Nephron progenitor cell (in vitro differentiated cells): Measurements from ENCODE around the gene RPLP2.

ENCODE experiments used
- DNase-seq: peaks from one replicate; pipeline ENCODE4 v3.0.0; 2021
- H3K27ac Mint-ChIP-seq: 2 replicates; pipeline ENCODE4 v1.8.0; 2021; ENCODE audit warnings: mild to moderate bottlenecking, moderate library complexity, mixed read lengths
- H3K27me3 Mint-ChIP-seq: 2 replicates; pipeline ENCODE4 v1.8.0; 2021; ENCODE audit warnings: mild to moderate bottlenecking, low read depth, mixed read lengths; ENCODE audit not compliant: poor library complexity
- H3K36me3 Mint-ChIP-seq: 2 replicates; pipeline ENCODE4 v1.8.0; 2021; ENCODE audit warnings: low read depth, mixed read lengths
- H3K4me1 Mint-ChIP-seq: 2 replicates; pipeline ENCODE4 v1.8.0; 2021; ENCODE audit warnings: mixed read lengths
- H3K4me3 Mint-ChIP-seq: 2 replicates; pipeline ENCODE4 v1.8.0; 2021; ENCODE audit warnings: mild to moderate bottlenecking, moderate library complexity, mixed read lengths
- H3K9me3 Mint-ChIP-seq: 2 replicates; pipeline ENCODE4 v1.8.0; 2021; ENCODE audit warnings: mild to moderate bottlenecking, moderate library complexity, mixed read lengths
- TF ChIP-seq, protein P1 (sequence below): fragments of 200-600 bp; sonication (generic); IDR thresholded peaks from 2 replicates; pipeline ENCODE4 v1.5.0; 2021; ENCODE audit warnings: antibody characterized with exemption

Gene RPLP2

DNA sequence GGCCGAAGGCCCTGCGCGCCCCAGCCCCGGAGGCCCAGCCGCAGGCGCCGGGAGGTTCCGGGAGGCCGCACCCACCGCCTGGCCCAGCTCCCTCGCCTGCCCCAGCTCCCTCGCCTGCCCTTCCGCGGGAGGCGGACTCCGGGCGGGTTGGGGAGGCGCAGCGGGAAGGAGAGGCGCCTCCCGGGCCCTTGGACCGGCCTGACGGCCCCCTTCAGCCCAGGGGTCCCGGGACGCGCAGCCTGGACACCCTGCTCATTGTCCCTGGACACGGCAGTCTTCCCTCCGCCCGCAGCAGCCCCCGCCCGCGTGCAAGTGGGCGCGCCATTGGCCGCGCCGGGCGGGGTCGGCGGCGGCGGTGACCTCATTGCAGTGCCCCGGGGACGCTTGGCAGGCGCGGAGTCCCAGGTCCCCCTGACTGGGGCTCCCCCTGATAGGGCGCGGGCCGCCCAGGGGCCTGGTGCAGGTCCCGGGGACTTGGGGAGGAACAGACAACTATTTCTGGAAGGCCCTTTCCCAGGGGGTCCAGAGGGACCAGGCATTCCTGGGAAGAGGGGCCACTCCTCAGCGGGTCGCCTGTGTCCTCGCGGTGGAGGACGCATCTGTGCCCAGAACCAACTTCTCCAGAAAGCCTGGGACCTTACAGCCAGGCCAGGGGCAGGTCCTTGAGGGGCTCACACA, 23.5 kb downstream of the RPLP2 start:
- Mint-ChIP-seq H3K36me3 (no peaks in the 10 kb centered on the region), H3K27me3 (peaks cover 42% of the 10 kb centered on the region), H3K4me3 (peak overlapping the region; percentile 79), H3K27ac (no peak overlapping the region), H3K9me3 (no peaks in the 10 kb centered on the region), H3K4me1 (peaks cover 40% of the 10 kb centered on the region)
- TF ChIP-seq, protein P1, sequence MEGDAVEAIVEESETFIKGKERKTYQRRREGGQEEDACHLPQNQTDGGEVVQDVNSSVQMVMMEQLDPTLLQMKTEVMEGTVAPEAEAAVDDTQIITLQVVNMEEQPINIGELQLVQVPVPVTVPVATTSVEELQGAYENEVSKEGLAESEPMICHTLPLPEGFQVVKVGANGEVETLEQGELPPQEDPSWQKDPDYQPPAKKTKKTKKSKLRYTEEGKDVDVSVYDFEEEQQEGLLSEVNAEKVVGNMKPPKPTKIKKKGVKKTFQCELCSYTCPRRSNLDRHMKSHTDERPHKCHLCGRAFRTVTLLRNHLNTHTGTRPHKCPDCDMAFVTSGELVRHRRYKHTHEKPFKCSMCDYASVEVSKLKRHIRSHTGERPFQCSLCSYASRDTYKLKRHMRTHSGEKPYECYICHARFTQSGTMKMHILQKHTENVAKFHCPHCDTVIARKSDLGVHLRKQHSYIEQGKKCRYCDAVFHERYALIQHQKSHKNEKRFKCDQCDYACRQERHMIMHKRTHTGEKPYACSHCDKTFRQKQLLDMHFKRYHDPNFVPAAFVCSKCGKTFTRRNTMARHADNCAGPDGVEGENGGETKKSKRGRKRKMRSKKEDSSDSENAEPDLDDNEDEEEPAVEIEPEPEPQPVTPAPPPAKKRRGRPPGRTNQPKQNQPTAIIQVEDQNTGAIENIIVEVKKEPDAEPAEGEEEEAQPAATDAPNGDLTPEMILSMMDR = no peak
- peak; percentile 69 for DNase-seq

DNA sequence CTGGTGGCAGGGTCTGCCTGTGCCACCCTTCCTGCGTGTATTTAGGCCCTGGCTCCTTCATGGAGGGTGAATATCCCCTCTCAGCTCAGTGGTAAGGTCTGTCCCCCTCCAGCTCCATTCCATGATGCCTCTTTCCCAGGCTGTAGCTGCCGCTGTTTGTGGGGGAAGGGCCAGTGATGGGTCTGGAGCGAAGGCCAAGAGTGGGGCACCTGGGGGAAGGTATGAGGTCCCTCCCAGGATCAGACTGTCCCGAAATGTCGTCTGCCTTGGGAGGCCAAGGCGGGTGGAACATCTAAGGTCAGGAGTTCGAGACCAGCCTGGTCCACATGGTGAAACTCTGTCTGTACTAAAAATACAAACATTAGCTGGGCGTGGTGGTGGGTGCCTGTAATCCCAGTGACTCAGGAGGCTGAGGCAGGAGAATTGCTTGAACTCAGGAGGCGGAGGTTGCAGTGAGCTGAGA, 24.1 kb downstream of the RPLP2 start:
- Mint-ChIP-seq H3K36me3 (no peaks in the 10 kb centered on the region), H3K9me3 (no peaks in the 10 kb centered on the region), H3K27ac (no peak overlapping the region), H3K4me1 (peaks cover 33% of the 10 kb centered on the region), H3K27me3 (peaks cover 36% of the 10 kb centered on the region), H3K4me3 (peak overlapping the region; percentile 79)
- no peak for DNase-seq
- TF ChIP-seq, protein P1 = no peak

DNA sequence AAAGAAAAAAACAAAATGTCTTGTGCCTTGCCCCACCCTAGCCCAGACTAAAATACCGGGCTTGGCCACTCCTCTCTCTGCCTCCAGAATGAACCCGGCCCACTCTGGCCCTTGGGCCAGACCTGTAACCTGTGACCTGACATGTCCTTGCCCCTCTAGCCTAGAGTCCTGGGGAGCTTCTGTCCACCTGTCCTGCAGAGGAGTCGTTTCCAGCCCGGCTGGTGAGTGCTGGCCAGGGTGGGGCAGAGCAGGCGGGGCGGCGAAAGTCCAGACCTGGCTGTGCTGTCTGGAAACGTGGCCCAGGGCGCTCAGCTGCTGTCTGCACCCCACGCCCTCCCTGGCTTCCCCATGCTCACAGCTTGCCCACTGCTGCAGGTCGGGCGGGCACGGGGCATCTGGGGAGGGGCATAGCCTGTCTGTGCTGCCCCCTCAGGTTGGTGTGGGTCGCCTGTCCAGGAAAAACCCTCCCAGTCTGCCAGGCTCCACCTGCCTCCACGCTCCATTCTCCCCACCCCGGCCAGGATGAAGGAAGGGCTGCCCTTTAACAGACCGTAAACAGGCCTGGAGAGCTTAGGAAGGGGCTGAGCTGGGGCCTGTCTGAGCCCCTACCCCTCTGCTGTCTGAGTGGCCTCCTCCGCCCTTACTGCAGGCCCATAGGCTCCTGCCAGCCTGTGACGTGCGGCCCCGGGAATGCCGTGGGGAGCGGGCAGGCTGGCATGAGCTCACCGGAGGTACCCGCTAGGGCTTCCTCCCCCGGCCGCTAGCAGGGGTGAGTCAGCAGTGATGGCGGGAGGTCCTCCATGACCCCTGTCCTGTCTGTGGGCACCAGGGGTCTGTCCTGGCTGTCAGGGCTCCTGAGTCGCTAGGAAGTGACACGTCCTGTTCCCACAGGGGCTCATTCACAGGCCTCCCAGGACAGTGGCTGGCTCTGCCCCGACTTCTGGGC, 24.9 kb downstream of the RPLP2 start:
- Mint-ChIP-seq H3K36me3 (no peaks in the 10 kb centered on the region), H3K27ac (no peak overlapping the region), H3K9me3 (no peaks in the 10 kb centered on the region), H3K27me3 (peaks cover 28% of the 10 kb centered on the region), H3K4me3 (peak overlapping the region; percentile 79), H3K4me1 (peaks cover 27% of the 10 kb centered on the region)
- DNase-seq = no peak
- TF ChIP-seq, protein P1 = no peak

DNA sequence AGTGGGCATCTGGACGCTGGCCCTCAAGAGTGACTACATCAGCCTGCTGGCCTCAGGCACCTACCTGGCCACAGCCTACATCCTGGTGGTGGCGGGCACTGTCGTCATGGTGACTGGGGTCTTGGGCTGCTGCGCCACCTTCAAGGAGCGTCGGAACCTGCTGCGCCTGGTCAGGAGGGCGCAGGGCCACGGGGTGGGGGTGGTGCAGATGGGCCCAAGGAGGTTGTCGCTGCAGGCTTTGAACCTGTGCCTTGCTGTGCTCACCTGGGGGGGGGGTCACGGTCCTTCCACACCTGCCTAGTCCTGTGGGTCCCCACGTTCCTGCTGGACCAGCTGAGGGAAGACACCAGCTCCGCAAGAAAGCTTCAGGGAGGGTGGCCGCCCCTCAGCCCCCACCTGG, 26.5 kb downstream of the RPLP2 start:
- H3K27me3 Mint-ChIP-seq = peaks cover 15% of the 10 kb centered on the region
- peaks cover 35% of the 10 kb centered on the region for H3K4me1 Mint-ChIP-seq
- TF ChIP-seq, protein P1 = no peak
- peaks cover 8% of the 10 kb centered on the region for H3K36me3 Mint-ChIP-seq
- no peak overlapping the region for H3K4me3 Mint-ChIP-seq
- H3K9me3 Mint-ChIP-seq = no peaks in the 10 kb centered on the region
- no peak for DNase-seq
- no peak overlapping the region for H3K27ac Mint-ChIP-seq

DNA sequence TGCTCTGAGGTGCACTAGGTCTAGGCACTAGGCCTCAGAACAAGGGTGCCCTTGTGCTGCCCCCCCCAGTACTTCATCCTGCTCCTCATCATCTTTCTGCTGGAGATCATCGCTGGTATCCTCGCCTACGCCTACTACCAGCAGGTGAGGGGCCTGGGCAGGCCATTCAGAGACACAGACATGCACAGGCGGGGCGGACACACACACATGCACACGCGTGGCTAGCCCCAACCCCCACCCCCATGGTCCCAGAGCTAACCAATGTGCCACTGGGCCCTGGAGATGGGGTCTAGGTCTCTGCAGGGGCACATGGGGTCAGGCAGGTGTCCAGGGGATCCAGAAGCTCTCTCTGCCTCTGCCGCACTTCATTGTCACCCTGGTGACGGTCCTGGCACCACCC, 26.9 kb downstream of the RPLP2 start:
- Mint-ChIP-seq H3K9me3 (no peaks in the 10 kb centered on the region), H3K4me1 (peaks cover 34% of the 10 kb centered on the region), H3K27ac (no peak overlapping the region), H3K27me3 (peaks cover 10% of the 10 kb centered on the region), H3K4me3 (no peak overlapping the region), H3K36me3 (peaks cover 8% of the 10 kb centered on the region)
- no peak for DNase-seq
- TF ChIP-seq, protein P1 = no peak
